ENCODE measurements around the gene CISH.

Gene CISH

GRCh38 chr3:50568947-50569749, 42.4 kb downstream of the CISH start, which contains the start of gene HEMK1:
TSS of gene HEMK1 (plus strand) at chr3:50569522. CDS start at chr3:50571105, 1,583 bp downstream.
- peak; percentile 93 for DNase-seq

DNA sequence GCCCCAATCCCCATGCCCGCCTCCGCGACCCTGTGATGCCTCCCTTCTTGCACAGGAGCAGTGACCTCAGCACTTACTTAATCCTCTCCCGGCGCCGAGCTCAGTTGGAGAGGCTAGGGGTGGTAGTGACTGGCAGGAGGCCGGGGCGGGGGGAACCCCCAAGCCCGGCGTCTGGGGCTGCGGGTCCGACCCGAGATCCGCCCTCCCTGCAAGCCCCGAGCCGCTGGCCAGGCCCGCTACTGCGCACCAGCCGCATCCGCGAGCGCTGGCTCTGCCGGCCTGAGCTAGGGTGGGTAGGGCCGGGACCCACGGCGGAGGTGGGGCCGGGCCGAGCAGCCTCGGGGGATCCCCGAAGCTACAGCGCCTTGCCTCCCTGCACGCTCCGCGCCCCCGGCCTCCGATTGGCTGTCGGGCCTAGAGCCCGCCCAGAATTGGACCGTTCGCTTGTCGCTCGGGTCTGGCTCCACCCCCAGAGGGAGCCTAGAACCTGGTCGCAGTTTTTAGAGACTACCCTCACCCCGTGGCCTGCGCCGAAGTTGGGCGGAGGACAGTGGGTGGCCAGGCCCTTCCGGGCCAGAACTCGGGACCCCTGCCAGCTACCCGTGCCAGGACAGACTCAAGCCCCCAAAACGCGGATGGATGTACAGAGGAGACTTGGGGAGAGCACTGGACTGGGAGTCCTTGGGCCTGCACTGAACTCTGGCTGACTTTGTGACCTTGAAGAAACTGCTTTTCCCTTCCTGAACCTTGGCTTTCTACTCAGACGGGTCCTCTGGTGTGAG, 44.0 kb downstream of the CISH start, which contains the start of gene C3orf18:
Gene C3orf18, minus strand, starts transcription at position 362 of the 782 bp plus-strand sequence. CDS start 2,048 bp downstream, outside the sequence.
- DNase-seq: peak; percentile 96

DNA sequence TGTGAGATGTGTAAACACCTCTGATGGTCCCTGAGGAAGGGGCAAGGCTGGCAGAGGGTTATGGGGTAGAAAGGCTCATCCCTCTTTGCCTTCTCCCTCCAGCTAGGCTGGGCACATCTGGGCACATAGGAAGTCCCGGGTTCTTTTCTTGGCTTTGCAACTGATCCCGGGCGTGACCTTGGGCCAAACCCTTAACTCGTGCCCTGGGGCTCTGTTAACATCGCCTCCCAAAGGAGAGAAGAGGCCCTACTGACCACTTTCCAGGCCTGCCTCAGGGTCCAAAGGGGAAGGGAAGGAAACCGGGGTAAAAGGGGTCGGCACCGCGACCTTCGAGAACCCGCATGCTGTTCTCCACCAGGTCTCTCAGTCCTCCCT, 44.6 kb downstream of the CISH start:
- no peak for DNase-seq

DNA sequence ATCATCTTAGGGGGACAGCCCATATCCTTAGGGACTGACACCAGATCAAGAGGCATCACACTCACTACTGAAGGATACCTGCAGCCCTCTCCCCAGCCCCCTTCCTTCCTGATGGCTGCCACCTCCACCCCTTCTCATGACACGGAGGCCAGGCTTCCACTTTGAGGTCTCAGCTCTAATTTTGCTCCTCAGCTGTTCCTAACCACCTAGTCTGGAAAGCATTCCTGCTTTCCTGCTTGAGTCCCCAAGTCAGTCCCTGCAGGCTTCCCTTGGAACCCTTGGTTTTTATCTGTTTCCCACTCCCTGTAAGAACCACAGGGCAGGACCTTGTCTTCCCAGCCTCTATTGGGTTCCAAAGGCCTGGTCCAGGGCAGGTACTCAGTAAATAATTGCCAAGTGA, 47.3 kb downstream of the CISH start:
- no peak for DNase-seq

GRCh38 chr3:50563867-50564266, 47.7 kb downstream of the CISH start:
- no peak for DNase-seq

DNA sequence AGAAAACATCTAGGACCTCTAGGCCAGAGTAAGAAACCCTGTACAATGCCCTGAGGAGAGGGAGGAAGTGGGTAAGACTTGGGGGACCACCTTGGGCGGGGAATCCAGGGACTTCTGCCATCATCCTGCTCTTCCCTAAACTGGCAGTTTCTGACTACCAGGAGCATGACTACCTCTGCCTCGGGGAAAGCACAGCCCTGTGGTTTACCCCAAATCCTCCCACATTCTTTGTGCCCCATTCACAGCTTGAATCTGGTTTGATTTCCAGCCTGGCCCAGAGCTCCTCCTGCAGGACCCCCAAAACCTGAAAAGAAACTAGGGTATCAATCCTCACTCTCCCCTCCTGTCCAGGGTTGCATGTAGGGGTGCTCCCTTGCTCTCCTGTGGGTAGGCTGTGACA, 48.7 kb downstream of the CISH start:
- no peak for DNase-seq

DNA sequence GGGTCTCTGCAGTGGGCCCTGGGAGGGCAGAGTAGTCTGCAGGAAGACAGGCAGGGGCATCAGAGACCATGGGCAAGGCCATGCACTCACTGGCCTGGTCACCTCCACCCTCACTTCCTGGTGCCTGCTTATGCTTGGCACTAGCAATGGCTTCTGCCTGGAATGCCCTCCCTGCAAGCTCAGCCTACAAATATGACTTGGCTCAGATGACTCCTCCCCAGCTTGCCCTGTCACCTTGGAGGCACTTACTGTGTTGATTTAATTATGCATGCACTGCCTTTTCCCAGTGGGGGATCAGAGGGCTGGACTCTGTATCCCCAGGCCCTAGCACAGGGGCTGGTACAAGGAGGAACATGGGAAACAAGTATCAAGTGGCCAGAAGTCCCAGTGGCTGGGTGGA, 51.9 kb downstream of the CISH start:
- DNase-seq: no peak

DNA sequence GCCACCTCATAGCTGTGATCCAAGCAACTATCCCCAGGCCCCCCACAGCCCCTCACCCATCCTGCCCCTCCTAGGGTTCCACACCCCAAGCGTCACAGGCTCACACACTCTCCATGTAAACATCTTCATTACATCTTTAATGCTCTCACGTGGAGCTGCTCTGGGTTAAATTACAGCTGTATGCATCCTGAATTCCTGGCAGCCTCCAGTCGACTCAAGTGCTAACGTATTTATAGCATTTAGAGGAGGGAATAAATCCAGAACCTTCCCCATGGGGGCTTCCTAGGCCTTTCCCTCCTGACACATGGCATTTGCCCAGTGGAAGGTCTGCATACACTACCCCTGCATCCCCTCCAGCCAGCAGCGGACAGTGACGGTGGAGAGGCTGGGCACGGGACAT, 53.7 kb downstream of the CISH start:
- no peak for DNase-seq

GRCh38 chr3:50557106-50557505, 54.5 kb downstream of the CISH start:
- DNase-seq: no peak

Data from stimulated activated CD4-positive, alpha-beta T cell treated with anti-CD3 and anti-CD28 coated beads, Interleukin-4, amount 100 ng/mL, for 1 hour (primary cell).